GM19351 (cell line): ENCODE results near the gene CAMTA1.

Source experiments
- ATAC-seq: cut with Tn5 transposase; IDR thresholded peaks from one replicate; pipeline ENCODE4 v1.9.1; 2021; ENCODE audit warnings: mild to moderate bottlenecking, moderate library complexity; ENCODE audit not compliant: unreplicated experiment

Gene CAMTA1

DNA sequence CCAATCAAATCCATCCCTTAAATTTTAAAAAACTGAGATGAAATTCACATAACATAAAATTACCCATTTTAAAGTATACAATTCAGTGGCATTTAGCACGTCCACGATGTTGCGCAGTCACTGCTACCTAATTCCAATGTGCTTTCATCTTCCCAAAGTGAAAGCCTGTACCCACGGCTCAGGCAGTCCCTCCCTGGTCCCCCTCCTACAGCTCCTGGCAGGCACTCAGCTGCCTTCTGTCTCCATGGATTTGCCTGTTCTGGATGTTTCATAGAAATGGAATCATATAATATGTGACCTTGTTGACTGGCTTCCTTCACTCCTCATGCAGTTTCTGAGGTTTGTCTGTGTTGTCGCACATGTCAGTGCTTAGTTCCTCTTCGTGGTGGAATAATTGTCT lies 386.3 kb downstream of the CAMTA1 start:
- ATAC-seq: no peak

GRCh38 chr1:7172804-7173203 lies 387.6 kb downstream of the CAMTA1 start:
- ATAC-seq: no peak

- ATAC-seq: no peak
Observed at GRCh38 chr1:7174561-7174960, 389.3 kb downstream of the CAMTA1 start.

GRCh38 chr1:7174980-7175906 lies 390.0 kb downstream of the CAMTA1 start:
- no peak for ATAC-seq

- no peak for ATAC-seq
Observed at GRCh38 chr1:7177021-7177420, 391.8 kb downstream of the CAMTA1 start.

- ATAC-seq: no peak
Observed at GRCh38 chr1:7177438-7178146, 392.3 kb downstream of the CAMTA1 start.

DNA sequence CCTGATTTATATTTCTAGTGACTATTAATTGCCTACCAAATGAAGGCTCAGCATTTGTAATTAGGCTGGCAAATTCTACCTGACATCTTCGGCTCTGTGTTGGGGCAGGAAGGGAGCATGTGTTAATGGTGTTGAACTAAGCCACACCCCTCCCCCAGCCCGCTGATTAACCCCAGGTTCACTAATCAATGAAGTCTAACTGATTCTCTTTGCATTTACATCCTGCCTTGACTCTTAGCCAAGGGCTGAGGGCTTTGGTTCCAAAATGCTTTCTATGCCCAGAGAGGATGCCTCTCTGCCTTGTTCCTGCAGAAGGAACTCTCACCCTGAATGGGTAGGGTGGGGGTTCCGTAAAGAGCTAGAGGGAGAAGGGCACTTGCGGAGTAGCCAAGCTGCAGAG lies 393.1 kb downstream of the CAMTA1 start:
- no peak for ATAC-seq

GRCh38 chr1:7178741-7179140 lies 393.5 kb downstream of the CAMTA1 start:
- ATAC-seq: no peak

- no peak for ATAC-seq
Observed at GRCh38 chr1:7185721-7186120, 400.5 kb downstream of the CAMTA1 start.

DNA sequence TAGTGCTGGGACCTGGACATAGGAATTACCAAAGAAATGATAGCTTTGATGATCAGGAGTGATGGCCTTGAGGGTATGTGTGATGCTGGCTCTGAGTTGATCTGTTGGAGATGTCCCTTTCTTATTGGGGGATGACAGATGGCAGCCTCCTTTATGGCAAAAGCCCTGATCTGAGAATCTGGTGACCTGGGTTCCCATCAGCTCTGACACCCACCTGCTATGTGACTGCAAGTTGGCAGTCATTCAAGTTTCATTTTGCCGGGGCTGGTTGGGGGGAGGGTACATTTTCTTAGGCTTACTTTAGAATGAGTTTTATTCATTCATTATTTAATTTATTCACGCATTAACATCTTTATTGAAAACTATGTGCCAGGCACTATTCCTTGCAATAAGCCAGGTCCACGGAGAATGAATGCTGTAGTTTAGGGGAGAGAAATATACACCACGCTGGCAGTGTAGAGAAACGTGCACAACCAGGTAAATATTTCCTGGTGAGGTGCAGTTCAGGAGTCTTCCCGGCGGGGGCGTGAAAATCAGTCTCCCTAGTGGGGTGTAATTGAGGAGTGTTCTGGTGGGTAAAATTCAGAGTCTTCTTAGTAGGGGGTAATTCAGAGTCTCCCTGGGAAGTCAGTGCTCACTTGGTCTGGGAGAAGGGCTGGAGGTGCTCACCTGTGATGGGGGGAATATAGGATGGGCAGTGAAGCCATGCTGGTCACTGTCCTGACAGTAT lies 401.3 kb downstream of the CAMTA1 start:
- ATAC-seq: no peak

GRCh38 chr1:7187112-7187493 lies 401.8 kb downstream of the CAMTA1 start:
- no peak for ATAC-seq

DNA sequence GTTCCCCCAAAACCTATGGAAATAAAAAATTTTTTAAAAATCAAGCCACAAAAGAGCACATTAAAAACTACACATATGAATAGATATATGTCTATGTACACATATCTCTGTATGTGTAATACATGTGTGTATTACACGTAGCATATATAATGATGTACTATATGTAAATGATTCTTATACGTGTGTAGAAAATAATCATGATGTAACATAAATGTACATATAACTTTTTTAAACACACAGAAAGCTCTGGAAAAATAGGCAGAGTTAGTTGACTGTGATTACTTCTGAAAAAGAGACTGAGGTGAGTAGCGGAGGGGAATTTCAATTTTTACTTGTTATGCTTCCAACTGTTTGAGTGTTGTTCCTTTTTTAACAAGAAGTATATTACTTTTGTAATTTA lies 405.0 kb downstream of the CAMTA1 start:
- no peak for ATAC-seq

DNA sequence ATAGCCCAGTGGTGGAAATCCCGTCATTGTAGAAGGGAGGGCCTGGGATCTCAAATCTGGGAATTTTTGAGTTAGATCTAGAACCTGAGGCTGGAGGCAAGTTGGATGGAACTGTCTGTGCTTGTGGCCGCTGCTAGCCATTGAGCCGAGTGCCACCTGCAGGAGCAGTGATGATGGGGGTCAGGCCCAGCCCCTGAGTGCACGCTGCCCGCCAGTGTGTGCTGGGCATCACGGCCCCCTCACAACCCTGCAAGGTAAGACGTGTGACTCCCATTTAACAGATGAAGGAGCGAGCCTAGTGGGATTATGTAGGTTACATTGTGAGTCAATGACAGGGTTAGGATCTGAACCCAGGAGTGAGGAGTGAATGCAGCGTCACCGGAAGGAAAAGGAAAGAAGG lies 407.2 kb downstream of the CAMTA1 start:
- ATAC-seq: no peak

GRCh38 chr1:7196036-7196911 lies 411.0 kb downstream of the CAMTA1 start:
- no peak for ATAC-seq

DNA sequence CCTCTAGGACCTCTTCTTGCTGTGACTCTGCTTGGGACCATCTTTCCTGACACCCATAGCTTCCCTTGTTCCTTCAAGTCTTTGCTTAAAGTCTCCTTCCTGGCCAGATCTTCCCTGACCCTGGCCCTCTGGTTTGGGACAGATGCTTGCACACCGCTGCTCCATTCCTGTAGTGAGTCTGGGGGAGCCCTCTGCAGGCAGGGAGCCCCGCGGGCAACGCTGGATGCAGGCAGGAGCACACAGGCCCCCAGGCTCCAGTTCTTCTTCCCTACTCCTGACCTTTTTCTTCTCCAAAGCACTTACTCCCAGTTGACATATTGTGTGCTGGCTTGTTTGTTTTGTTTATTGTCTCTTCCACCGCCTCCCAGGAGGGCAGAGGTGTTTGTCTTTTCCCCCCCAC lies 413.4 kb downstream of the CAMTA1 start:
- no peak for ATAC-seq

GRCh38 chr1:7199077-7199779 lies 414.0 kb downstream of the CAMTA1 start:
- no peak for ATAC-seq

GRCh38 chr1:7207875-7208646 lies 422.8 kb downstream of the CAMTA1 start:
- ATAC-seq: peak; percentile 42

DNA sequence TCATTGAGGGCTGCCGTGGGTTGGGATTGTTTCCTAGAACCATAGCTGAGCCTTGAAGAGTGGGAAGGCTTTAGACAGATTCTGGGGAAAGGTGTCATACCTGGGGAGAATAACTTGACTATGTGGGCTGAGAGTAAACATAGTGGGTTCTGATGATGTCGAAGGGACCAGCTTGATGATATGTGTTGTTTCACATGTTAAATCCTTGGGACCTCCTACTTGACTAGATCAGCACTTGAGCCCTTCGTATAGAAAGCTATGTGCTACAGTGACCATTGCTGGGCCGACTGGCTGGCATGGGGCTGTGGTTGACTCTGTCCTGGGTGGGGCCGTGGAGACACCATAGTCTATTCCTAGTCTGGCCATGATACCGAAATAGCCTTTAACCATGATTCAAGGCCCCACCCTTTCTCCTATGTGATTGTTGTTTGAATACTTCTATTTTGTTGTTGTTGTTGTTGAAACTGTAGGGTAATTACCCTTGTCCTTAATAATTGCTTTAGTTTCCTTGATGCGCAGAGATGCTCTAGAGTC lies 423.5 kb downstream of the CAMTA1 start:
- no peak for ATAC-seq

DNA sequence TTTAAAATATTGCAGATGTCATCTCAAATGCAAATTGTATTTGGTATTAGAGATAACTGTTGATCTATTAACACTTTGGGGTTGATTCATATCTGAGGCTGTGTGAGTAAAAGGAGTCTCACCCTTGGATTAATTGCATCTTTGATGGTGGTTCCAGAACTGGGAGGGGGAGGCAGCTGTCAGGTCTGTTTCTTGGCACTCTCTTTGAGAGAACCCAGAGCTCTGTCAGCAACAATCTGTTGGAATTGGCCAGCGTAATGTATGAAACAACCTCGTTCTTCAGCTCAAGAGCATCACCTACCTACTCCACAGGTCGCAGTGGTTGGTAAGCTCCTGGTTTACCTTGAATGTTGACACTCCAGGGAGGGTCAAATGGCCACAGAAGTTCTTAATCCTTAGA lies 424.1 kb downstream of the CAMTA1 start:
- no peak for ATAC-seq
